OCI-LY7 (cell line): ENCODE data around the gene PFKL. TPM values are rescaled to one million over a fixed set of nuclear protein-coding genes. Genes with fewer than 3 reads are reported as not detected.

Source experiments
- BruUV-seq: library from RNA; stranded (reverse); fragments of 400-500 nt; replicated peaks from 2 replicates; lab custom pipeline; 2021; lab: Mats Ljungman, UMichigan
- CTCF ChIA-PET: fragments of 300-600 bp; sonication (Branson Sonifier 250); formaldehyde crosslinking; loops from one replicate; lab custom pipeline; 2022; ENCODE audit warnings: antibody characterized with exemption; ENCODE audit not compliant: unreplicated experiment; lab: Charles Lee
- POLR2A ChIA-PET: fragments of 300-600 bp; sonication (Branson Sonifier 250); formaldehyde crosslinking; loops from one replicate; lab custom pipeline; 2022; ENCODE audit warnings: antibody characterized with exemption; lab: Charles Lee
- DNase-seq: peaks from one replicate; pipeline ENCODE4 v3.0.0-alpha.2; 2015; ENCODE audit warnings: low spot score
- H2AFZ ChIP-seq: fragments of 200-600 bp; sonication (generic), shearing (Covaris generic); 2 replicates; pipeline ENCODE4 v1.6.1; 2014; ENCODE audit warnings: mild to moderate bottlenecking, antibody characterized with exemption, low read length, moderate library complexity
- H3K27ac ChIP-seq: fragments of 200-600 bp; sonication (generic); 2 replicates; pipeline ENCODE4 v1.5.1; 2014; ENCODE audit warnings: mixed run types, low read depth, mild to moderate bottlenecking, moderate library complexity, low read length, inconsistent platforms; ENCODE audit not compliant: poor library complexity, severe bottlenecking
- H3K36me3 ChIP-seq: fragments of 200-600 bp; sonication (generic); 2 replicates; pipeline ENCODE4 v1.6.1; 2014; ENCODE audit warnings: mild to moderate bottlenecking, antibody characterized with exemption, low read length, moderate library complexity, mixed read lengths; ENCODE audit not compliant: insufficient read depth
- H3K4me1 ChIP-seq: fragments of 200-600 bp; sonication (generic); 2 replicates; pipeline ENCODE4 v1.5.1; 2014; ENCODE audit warnings: mild to moderate bottlenecking, low read length; ENCODE audit not compliant: insufficient read depth, poor library complexity, severe bottlenecking
- H3K4me2 ChIP-seq: fragments of 200-600 bp; sonication (generic); 2 replicates; pipeline ENCODE4 v1.6.1; 2014; ENCODE audit warnings: mild to moderate bottlenecking, low read length
- H3K4me3 ChIP-seq: fragments of 200-600 bp; sonication (generic); 2 replicates; pipeline ENCODE4 v1.5.1; 2014; ENCODE audit warnings: mild to moderate bottlenecking, low read depth, low read length; ENCODE audit not compliant: poor library complexity, severe bottlenecking
- H3K79me2 ChIP-seq: fragments of 200-600 bp; sonication (generic); 2 replicates; pipeline ENCODE4 v1.6.1; 2016; ENCODE audit warnings: low read depth, mild to moderate bottlenecking, low read length, moderate library complexity, mixed read lengths; ENCODE audit not compliant: insufficient read depth
- H3K9me2 ChIP-seq: fragments of 200-600 bp; sonication (generic); 2 replicates; pipeline ENCODE4 v1.6.1; 2016; ENCODE audit warnings: mild to moderate bottlenecking, low read length, mixed read lengths; ENCODE audit not compliant: insufficient read depth
- H3K9me3 ChIP-seq: fragments of 200-600 bp; sonication (generic); 2 replicates; pipeline ENCODE4 v1.6.1; 2014; ENCODE audit warnings: mild to moderate bottlenecking, mixed run types, low read length, mixed read lengths
- H4K20me1 ChIP-seq: fragments of 200-600 bp; sonication (generic); 2 replicates; pipeline ENCODE4 v1.6.1; 2014; ENCODE audit warnings: mild to moderate bottlenecking, antibody characterized with exemption, low read length, moderate library complexity, mixed read lengths; ENCODE audit not compliant: insufficient read depth
- CTCF ChIP-seq: fragments of 200-600 bp; sonication (generic); conservative IDR thresholded peaks from 2 replicates; pipeline ENCODE4 v1.5.1; 2014; ENCODE audit warnings: mild to moderate bottlenecking, antibody characterized with exemption, low read length, moderate library complexity, mixed read lengths
- EZH2phosphoT487 ChIP-seq: fragments of 200-600 bp; sonication (generic); IDR thresholded peaks from 2 replicates; pipeline ENCODE4 v1.6.1; 2018; ENCODE audit warnings: low read depth, borderline replicate concordance, mild to moderate bottlenecking, mixed run types, antibody characterized with exemption, low read length, moderate library complexity, mixed read lengths
- intact Hi-C: fragments of 100-400 bp; cut with micrococcal nuclease; formaldehyde crosslinking; loops from one replicate; pipeline ENCODE4 v1.10.0; 2022; ENCODE audit not compliant: unreplicated experiment
- total RNA-seq, 2 experiments: library from RNA; depleted of rRNA in 1 of 2; stranded (reverse); fragments of >200 nt in 1 of 2; shearing (Covaris generic) in 1 of 2; gene quantifications; 2 replicates each; pipeline ENCODE4 v1.2.3, GENCODE V29; 2014 to 2022

The PFKL gene
- total RNA-seq, 2 experiments from 2014 or later = 102 to 128 TPM

- Histone ChIP-seq H3K4me1 (no peaks in the 10 kb centered on the region), H3K4me2 (no peak overlapping the region), H3K79me2 (no peaks in the 10 kb centered on the region), H3K9me2 (no peaks in the 10 kb centered on the region), H3K9me3 (no peaks in the 10 kb centered on the region), H3K27ac (no peak overlapping the region), H3K4me3 (no peak overlapping the region), H2AFZ (no peak overlapping the region), H4K20me1 (no peaks in the 10 kb centered on the region), H3K36me3 (no peaks in the 10 kb centered on the region)
- intact Hi-C loops = no loop called here
- BruUV-seq = no TSS peak
- DNase-seq = no peak
- TF ChIP-seq EZH2phosphoT487 (no peak), CTCF (no peak)
- ChIA-PET CTCF (no interaction called here), POLR2A (no interaction called here)
These were observed 24.8 kb upstream of the PFKL start for GRCh38 chr21:44275041-44275440.

- intact Hi-C loops = no loop called here
- no peaks in the 10 kb centered on the region for H3K36me3 ChIP-seq
- H3K27ac ChIP-seq = no peak overlapping the region
- TF ChIP-seq EZH2phosphoT487 = no peak
- no peak for TF ChIP-seq CTCF
- no peak overlapping the region for H3K4me3 ChIP-seq
- H4K20me1 ChIP-seq = no peaks in the 10 kb centered on the region
- CTCF ChIA-PET = no interaction called here
- no peak overlapping the region for H3K4me2 ChIP-seq
- no TSS peak for BruUV-seq
- H3K9me2 ChIP-seq = no peaks in the 10 kb centered on the region
- H2AFZ ChIP-seq = no peak overlapping the region
- H3K9me3 ChIP-seq = no peaks in the 10 kb centered on the region
- no peak for DNase-seq
- H3K79me2 ChIP-seq = no peaks in the 10 kb centered on the region
- no peaks in the 10 kb centered on the region for H3K4me1 ChIP-seq
- POLR2A ChIA-PET = no interaction called here
These were observed 20.2 kb upstream of the PFKL start for GRCh38 chr21:44279354-44280260.

GRCh38 chr21:44281801-44282200 is 18.1 kb upstream of the PFKL start:
- no TSS peak for BruUV-seq
- Histone ChIP-seq H3K4me2 (no peak overlapping the region), H3K36me3 (no peaks in the 10 kb centered on the region), H3K4me3 (no peak overlapping the region), H3K9me3 (no peaks in the 10 kb centered on the region), H3K79me2 (no peaks in the 10 kb centered on the region), H3K27ac (no peak overlapping the region), H4K20me1 (no peaks in the 10 kb centered on the region), H2AFZ (no peak overlapping the region), H3K4me1 (no peaks in the 10 kb centered on the region), H3K9me2 (no peaks in the 10 kb centered on the region)
- no peak for TF ChIP-seq CTCF
- no peak for TF ChIP-seq EZH2phosphoT487
- POLR2A ChIA-PET = no interaction called here
- CTCF ChIA-PET = no interaction called here
- no peak for DNase-seq
- intact Hi-C loops = no loop called here
